ENCODE data around the gene C2CD4A.

- no peak for TF ChIP-seq YY1 (IDR thresholded peaks at IDR 0.05; ENCODE audit: low read depth)
- TF ChIP-seq MAX (IDR thresholded peaks at IDR 0.05) = no peak
- no peak for TF ChIP-seq FOXM1 (IDR thresholded peaks at IDR 0.05; ENCODE audit: borderline replicate concordance, low read depth)
- TF ChIP-seq, protein P1, sequence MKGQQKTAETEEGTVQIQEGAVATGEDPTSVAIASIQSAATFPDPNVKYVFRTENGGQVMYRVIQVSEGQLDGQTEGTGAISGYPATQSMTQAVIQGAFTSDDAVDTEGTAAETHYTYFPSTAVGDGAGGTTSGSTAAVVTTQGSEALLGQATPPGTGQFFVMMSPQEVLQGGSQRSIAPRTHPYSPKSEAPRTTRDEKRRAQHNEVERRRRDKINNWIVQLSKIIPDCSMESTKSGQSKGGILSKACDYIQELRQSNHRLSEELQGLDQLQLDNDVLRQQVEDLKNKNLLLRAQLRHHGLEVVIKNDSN (IDR thresholded peaks at IDR 0.05) = no peak
- TF ChIP-seq, protein P2, sequence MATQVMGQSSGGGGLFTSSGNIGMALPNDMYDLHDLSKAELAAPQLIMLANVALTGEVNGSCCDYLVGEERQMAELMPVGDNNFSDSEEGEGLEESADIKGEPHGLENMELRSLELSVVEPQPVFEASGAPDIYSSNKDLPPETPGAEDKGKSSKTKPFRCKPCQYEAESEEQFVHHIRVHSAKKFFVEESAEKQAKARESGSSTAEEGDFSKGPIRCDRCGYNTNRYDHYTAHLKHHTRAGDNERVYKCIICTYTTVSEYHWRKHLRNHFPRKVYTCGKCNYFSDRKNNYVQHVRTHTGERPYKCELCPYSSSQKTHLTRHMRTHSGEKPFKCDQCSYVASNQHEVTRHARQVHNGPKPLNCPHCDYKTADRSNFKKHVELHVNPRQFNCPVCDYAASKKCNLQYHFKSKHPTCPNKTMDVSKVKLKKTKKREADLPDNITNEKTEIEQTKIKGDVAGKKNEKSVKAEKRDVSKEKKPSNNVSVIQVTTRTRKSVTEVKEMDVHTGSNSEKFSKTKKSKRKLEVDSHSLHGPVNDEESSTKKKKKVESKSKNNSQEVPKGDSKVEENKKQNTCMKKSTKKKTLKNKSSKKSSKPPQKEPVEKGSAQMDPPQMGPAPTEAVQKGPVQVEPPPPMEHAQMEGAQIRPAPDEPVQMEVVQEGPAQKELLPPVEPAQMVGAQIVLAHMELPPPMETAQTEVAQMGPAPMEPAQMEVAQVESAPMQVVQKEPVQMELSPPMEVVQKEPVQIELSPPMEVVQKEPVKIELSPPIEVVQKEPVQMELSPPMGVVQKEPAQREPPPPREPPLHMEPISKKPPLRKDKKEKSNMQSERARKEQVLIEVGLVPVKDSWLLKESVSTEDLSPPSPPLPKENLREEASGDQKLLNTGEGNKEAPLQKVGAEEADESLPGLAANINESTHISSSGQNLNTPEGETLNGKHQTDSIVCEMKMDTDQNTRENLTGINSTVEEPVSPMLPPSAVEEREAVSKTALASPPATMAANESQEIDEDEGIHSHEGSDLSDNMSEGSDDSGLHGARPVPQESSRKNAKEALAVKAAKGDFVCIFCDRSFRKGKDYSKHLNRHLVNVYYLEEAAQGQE (IDR thresholded peaks at IDR 0.05; ENCODE audit: low read depth) = no peak
- no peak for TF ChIP-seq RAD21 (IDR thresholded peaks at IDR 0.05; ENCODE audit: low read depth)
- no peak for TF ChIP-seq TEAD4 (IDR thresholded peaks at IDR 0.05)
- no peak for TF ChIP-seq NFIC (IDR thresholded peaks at IDR 0.05)
- no peak for TF ChIP-seq EP300 (IDR thresholded peaks at IDR 0.05; ENCODE audit: borderline replicate concordance)
These were observed 14.1 kb upstream of the C2CD4A start for GRCh38 chr15:62052713-62053112.

Measured in Ishikawa (cell line).